ENCODE measurements around the gene ITGAE.
"Not testable (repeated sequence)": the region's sequence is repeated elsewhere in the genome, so short reads cannot be mapped to it uniquely, and the experiment has no call there.

- not testable (repeated sequence) for TF ChIP-seq CTCF, EZH2phosphoT487, EZH2 (IDR thresholded peaks at IDR 0.05)
Measured at GRCh38 chr17:3844556-3844955, 43.6 kb upstream of the ITGAE start.
